T-helper 22 cell (primary cell): ENCODE data around the gene EVA1C.
"Not testable (repeated sequence)": the region's sequence is repeated elsewhere in the genome, so short reads cannot be mapped to it uniquely, and the experiment has no call there.

Source experiments
- DNase-seq: peaks from one replicate; pipeline ENCODE4 v3.0.0-alpha.2; 2020; ENCODE audit warnings: low read depth

The EVA1C gene

DNA sequence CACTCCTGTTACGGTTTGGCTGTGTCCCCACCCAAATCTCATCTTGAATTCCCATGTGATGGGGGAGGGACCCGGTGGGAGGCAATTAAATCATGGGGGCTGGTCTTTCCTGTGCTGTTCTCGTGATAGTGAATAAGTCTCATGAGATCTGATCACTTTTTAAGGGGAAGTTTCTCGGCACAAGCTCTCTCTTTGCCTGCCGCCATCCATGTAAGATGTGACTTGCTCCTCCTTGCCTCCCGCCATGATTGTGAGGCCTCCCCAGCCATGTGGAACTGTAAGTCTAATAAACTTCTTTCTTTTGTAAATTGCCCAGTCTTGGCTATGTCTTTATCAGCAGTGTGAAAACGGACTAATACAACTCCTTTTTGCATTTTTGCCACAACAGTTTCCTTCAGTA is 118.3 kb downstream of the EVA1C start:
- not testable (repeated sequence) for DNase-seq

DNA sequence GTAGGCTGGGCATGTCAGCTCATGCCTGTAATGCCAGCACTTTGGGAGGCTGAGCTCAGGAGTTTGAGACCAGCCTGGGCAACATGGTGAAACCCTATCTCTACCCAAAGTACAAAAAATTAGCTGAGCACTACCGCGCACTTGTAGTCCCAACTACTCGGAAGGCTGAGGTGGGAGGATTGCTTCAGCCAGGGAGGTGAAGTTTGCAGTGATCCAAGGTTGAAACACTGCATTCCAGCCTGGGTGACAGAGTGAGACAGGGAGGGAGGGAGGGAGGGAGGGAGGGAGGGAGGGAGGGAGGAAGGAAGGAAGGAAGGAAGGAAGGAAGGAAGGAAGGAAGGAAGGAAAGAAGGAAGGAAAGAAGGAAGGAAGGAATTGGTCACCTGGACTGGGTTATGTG is 119.1 kb downstream of the EVA1C start:
- DNase-seq = not testable (repeated sequence)

DNA sequence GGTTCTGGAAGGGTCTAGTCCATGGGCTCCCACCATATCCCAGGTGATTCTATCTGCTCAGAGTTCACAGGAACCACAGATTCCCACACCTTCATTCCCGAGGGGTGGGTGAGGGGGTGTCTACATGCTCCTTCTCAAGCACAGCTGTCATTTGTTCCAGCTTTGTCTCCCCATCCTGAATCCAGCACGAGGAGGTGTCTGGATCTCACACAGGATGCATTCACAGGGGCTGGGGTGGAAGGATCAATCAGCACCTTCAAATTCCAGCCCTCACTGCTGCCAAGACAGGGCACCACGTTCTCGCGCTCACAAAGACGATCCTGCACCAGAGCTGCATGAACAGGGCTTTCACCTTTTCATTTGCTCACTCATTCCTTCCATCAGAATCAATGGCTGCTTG is 120.1 kb downstream of the EVA1C start:
- no peak for DNase-seq

DNA sequence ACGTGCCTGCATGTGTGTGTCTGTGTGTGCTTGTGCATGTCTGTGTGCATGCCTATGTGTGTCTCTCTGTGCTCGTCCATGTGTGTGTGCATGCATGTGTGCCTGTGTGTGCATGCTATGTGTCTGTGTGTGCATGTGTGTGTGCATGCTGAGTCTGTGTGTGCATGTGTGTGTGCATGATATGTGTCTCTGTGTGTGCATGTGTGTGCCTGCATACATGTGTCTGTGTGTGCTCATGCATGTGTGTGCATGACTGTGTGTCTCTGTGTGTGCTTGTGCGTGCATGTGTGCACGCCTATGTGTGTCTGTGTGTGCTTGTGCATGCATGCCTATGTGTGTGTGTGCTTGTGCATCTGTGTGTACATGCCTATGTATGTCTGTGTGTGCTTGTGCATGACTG is 120.5 kb downstream of the EVA1C start:
- no peak for DNase-seq

DNA sequence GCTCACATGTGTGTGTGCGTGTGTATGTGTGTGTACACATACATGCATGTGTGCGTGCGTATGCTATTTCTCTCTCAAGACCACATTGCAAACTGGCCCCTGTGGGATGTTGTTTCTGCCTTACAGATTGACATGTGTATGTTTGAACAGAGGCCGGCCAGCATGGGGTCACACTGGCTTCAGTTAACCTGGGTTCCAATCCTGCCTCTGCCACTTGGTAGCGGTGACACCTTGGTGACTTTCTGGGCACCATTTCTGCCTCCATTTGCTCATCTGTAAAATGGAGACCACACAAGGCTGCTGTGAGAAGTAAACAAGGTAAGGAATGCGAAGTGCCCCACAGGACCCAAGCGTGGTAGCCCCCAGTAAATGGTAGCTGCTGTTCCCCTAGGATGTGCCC is 121.1 kb downstream of the EVA1C start:
- no peak for DNase-seq

DNA sequence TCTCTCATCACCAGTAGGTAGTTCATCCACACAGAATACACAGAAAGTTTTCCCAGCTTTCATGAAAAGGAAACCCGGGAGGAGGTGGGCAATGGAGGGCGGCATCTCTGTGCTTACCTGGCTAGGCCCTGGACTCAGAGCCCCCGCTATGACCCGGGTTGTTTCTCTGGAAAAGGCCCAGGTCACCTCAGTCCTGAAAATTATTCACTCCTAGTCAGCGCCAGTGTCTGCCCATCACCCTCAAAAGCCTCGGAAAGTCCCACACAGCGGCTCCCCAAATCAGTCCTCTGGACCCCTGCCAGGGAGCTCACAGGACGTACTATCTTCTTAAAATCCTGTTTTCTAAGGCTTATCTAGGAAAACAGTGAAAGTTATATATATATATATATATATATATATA is 121.6 kb downstream of the EVA1C start:
- DNase-seq = no peak

DNA sequence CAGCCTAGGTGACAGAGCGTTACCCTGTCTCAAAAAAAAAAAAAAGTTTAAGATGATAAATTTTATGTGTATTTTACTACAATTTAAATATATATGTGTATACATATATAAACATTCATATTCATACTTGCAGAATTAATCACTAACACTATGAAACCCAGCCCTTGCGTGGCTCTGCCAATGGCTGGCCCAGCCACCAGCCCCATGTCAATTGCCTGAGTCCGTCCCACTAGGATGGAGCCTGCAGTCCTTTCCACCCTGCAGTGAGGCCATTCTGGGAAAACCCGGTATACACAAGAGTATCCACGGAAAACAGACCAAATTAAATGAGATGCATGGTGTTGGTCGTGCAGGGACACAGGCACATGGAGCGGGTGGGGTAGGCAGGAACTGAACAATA is 123.1 kb downstream of the EVA1C start:
- DNase-seq = no peak

DNA sequence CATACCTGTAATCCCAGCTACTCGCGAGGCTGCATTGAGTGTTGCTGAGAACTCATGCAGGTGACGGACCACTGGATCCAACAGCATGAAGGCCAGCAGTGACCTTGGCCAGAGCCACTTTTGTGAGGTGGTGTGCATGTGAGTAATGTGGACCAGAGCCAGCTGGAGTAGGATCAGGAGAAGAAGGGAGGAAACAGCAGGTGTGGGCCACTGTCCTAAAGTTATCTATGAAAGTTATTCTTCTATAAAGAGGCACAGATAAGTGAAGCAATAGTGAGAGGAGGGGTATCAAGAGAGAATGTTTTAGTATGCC is 125.0 kb downstream of the EVA1C start:
- DNase-seq = no peak

DNA sequence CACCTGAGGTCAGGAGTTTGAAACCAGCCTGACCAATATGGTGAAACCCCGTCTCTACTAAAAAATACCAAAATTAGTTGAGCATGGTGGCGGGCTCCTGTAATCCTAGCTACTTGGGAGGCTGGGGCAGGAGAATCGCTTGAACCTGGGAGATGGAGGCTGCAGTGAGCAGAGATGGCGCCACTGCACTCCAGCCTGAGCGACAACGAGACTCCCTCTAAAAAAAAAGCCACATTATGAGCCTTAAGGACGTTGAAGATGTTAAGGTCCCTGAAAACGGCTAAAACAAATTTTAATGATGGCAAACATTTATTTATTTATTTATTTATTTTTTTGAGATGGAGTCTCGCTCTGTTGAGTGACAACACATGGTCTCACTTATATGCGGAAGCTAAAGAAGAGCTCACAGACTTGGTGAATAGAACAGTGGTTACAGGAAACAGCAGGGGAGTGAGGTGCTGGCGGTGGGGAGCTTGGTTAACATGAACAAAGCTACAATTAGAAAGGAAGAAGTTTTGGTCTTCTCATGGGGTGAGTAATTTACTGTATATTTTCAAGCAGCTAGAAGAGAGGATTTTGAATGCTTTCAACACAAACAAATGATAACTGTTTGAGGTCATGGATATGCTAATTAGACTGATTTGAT is 125.8 kb downstream of the EVA1C start:
- no peak for DNase-seq

DNA sequence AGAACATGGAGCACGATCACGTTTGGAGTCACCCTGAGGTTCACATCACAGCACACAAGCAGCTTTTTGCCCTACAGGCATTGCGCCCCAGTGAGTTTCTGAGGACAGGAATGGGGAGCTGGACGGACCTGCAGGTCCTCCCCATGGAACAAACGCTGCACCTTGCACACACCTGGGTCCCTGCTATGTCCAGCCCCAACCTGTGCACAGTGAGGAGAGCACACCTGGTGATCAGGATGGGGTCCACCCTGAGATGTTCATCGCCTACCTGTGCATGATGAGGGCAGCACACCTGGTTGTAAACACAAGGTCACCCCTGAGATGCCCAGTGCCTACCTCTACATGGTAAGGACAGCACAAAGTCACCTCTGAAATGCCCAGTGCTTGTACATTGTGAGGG is 126.9 kb downstream of the EVA1C start:
- no peak for DNase-seq

DNA sequence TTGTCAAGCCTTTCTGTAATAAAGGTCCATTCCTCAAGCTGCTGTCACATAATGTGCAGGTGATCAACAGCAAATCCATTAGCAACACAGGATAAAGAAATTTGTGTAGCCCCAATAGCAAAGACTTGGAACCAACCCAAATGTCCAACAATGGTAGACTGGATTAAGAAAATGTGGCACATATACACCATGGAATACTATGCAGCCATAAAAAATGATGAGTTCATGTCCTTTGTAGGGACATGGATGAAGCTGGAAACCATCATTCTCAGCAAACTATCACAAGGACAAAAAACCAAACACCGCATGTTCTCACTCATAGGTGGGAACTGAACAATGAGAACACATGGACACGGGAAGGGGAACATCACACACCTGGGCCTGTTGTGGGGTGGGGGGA is 130.6 kb downstream of the EVA1C start:
- DNase-seq = not testable (repeated sequence)

DNA sequence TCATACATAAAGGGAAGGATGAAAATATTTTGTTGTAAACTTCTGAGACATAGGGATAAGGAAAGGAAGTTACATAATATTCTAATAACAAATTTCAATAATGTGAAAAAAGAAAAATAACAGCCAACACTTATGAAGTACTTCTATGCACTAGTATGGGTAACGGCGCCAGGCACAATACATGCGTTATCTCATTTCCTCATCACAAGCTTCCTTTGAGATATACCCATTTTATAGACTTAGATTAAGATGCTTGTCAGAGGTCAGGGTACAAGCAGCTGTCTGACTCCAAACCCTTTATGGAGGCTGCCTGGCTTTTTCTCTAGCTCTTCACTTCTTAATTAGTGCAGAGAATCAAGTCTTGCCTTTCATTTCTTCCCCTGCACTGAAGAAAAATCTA is 131.5 kb downstream of the EVA1C start:
- no peak for DNase-seq

DNA sequence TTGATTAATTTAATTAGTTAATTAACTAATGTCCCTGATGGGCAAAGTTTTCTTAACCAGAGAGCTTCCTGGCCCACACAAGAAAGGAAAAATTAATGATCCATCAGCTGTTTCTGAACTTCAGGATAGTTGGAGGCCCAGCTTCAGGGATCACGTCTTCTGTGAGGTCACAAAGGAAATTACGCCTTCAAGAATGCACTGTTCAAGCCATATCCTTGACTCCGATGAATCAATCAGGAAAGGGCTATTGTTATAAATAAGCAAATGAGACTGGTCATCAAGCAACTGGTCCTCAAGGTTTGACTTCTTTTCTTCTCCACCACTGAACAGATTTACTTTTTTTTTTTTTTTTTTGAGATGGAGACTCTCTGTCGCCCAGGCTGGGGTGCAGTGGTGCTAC is 132.2 kb downstream of the EVA1C start:
- DNase-seq = no peak

DNA sequence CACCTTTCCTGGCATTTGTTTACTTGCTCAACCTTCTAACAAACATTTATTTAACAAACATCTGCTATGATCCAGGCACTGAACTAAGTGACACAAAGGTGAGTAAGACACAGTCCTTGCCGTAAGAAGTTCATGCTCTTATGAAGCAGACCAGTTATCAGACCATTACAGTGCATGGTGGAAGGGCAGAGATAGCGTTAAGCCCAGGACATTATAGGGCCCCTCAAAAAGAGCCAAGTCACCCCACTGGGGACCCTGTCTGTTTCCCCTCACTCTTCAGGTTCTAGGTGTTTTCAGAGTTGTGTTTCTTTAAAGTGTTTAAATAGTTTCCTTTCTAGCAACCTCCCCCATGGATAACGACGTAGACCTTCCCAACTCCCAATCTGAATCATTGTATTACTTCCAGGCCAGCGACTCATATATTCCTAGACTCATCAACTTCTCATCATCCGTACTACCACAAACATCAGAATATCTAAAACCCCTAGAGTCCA is 133.5 kb downstream of the EVA1C start:
- no peak for DNase-seq

DNA sequence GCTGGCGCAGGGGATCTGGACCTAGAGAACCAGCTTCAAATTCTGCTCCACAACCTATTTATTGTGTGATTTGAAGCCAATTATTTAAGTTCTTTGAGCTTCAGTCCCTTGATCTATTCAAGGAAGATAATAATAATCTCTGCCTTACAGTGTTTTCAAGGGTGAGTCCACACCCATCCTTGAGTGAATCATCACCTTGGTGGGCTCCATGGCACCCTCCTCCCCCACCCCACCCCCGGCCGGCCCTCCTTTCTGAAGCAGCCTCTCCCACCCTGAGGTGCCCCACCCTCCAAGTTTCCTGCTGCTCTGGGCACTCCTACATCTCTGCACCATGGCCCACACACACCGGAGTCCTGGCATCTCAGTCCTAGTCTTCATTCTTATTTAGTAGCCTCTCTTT is 134.5 kb downstream of the EVA1C start:
- no peak for DNase-seq

DNA sequence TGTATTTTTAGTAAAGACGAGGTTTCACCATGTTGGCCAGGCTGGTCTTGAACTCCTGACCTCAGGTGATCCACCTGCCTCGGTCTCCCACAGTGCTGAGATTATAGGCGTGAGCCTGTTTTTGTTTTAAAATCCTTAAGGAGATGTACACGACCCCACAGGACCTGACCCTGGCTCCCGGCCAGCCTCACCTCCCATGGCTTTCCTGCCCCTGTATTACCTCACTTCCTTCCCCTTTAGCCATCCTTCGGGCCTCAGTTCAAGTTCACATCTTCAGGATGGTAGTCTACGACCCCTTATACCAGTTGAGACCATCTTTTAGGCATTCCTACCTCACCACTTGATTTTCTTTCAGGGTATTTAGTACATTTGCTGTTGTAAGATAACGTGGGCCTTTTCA is 136.5 kb downstream of the EVA1C start:
- DNase-seq = no peak

DNA sequence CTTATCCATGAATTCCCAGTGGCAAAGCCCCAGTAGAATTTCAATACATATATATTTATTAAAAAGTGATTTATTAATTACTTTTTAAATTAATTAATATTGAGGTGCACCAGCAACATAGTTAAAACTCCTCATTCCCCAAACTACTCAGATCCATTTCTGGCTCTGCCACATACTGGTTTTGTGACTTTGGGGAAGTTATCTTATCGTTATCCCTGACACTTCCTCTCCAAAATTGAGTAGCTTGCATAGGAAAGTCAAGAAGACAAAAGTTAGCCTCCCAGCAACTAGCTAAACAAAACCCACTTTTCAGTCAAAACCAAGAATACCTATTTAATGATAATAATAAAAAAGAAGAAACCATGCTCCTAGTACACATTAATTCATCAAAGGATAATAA is 136.9 kb downstream of the EVA1C start:
- no peak for DNase-seq

DNA sequence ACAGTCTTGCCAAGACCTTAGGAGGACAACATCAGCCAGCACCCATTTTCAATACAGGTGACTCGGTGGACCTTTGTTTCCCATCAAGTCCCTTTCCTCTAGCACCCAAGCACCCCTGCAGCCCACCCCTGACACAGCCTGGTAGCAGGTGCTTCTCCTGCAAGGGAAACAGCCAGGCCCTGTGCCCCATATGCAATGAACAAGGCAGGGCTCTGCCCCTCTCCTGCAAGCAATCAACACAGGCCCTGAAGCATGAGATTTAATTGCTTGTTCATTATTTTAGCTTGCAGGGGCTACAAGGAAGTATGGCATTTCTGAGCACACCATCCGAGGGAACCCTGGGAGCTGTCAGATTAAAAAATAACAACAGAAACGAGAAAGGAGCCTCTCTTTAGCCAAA is 137.4 kb downstream of the EVA1C start:
- no peak for DNase-seq

DNA sequence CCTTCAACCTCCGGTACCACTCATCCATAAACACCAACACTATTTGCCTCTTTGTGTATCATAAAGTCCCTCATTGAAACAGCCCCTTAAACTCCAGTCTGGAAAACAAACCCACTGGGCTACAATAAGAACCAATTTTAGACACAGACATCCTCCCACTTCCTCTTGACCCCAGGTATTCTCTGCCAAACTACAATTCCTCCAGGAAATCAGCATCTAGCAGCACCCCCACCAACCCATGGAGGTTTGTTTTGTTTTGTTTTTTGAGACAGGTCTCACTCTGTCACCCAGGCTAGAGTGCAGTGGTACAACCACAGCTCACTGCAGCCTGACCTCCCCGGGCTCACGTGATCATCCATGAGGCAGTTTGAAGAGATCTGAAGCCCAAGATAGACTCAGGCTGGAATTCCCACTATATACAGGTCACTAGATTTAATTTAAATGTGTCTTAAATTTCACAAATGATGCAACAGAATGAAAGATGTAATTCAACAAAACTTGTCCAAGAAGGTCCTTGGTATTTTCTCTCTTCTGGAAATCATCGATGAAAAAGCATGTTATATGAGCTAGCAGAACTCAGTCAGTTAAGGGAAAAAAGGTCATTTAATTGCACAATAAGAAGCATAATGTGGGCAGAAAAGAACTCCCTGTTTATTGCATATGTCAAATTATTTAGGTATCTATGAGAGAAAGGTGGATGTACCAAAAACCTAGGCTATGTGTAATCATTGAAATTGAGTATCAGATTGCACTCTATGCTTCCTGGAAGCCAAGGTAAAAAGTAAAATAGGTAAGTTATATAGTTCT is 142.5 kb downstream of the EVA1C start:
- DNase-seq = no peak

DNA sequence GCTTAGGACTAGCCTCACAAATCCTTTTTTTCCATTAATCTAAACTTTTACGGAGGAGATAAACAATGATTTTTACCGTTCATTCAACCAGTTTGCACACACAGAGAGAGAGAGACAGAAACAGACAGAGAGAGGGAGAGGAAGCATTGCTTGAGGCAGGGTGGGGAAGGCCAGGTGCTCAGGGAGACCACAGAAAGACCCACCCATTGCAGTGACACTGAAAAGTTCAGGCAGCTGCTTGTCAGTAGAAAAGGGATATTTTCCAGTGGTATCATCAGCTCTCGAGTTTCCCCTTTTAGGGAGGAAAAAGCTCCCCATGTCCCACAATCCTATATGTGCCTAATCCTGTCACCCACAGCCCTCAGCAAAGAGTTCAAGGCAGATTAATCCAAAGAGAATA is 145.6 kb downstream of the EVA1C start:
- no peak for DNase-seq

DNA sequence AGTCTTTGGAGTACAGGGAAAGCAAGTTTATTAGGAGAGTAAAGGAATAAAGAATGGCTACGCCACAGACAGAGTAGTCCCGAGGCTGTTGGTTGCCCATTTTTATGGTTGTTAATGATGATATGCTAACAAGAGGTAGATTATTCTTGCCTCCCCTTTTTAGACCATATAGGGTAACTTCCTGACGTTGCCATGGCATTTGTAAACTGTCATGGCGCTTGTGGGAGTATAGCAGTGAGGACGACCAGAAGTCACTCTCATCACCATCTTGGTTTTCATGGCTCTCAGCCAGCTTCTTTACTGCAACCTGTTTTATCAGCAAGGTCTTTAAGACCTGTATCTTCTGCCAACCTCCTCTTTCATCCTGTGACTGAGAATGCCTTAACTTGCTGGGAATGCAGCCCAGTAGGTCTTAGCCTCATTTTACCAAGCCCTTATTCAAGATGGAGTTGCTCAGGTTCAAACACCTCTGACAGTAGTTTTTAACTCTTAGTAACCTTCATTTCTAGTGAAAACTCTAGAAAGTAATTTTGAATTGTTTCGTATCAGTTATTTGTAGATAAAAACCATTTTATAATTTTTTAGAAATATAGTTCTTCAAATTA is 146.6 kb downstream of the EVA1C start:
- DNase-seq = no peak

DNA sequence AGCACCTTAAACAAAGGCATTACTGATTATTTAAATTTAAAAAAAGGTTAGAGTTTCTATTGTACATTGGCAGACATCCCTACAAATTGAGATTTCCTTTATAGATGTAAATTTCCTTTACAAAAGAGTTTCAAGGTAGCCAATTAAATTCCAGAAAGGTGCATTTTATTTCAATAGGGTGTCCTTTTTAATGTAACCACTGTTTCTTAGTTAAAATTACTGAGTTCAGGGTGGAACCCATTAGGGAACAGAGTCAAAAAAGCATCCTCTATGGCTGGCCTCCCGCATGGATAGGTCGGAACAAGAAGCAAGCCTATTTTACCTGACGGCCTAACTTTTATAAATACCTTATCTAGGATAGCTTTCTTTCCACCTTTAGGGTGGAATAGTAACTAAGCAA is 148.4 kb downstream of the EVA1C start:
- no peak for DNase-seq

DNA sequence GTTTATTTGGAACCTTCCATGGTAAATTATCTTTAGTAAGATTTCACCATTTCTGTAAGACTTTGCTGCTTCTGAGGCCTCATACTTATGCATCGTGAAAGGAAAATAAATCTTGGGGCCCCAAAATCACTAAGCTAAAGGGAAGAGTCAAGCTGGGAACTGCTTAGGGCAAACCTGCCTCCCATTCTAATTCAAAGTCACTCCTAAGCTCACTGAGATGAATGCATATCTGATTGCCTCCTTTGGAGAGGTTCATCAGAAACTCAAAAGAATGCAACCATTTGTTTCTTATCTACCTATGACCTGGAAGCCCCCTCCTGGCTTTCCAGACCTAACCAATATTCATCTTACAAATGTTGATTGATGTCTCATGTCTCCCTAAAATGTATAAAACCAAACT is 149.0 kb downstream of the EVA1C start:
- DNase-seq = not testable (repeated sequence)

DNA sequence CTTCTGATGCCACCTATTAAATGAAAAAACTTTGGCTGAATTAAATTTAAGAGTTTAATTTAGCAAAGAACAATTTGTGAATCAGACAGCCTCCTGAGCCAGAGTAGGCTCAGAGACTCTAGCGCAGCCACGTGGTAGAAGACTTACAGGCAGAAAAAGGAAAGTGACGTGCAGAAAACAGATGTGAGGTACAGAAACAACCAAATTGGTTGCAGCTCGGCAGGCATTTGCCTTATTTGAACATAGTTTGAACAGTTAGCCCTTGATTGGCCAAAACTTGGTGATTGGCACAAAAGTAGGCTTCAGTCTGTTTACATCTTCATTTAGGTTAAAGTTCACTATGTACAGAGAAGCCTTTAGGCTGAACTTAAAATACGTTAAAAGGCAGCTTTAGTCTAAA is 149.9 kb downstream of the EVA1C start:
- no peak for DNase-seq
